SK-N-MC (cell line): ENCODE measurements around the gene GRIK2.

ENCODE experiments used
- EZH2 ChIP-seq: fragments of 200-600 bp; sonication (generic); IDR thresholded peaks from one replicate; pipeline ENCODE4 v1.6.1; 2017; ENCODE audit warnings: antibody characterized with exemption
- POLR2AphosphoS5 ChIP-seq: IDR thresholded peaks from 2 replicates; pipeline ENCODE4 v1.6.1; 2012; ENCODE audit warnings: mild to moderate bottlenecking, low read depth, low read length, borderline replicate concordance

- TF ChIP-seq POLR2AphosphoS5 (no peak), EZH2 (no peak)
Observed at GRCh38 chr6:101517632-101518031, 124.1 kb downstream of the GRIK2 start.
